Measurements from ENCODE around the gene CD80. TPM values are rescaled to one million over a fixed set of nuclear protein-coding genes. Genes with fewer than 3 reads are reported as not detected.

Gene CD80
- total and polyA plus RNA-seq, 9 of the 15 experiments (the other 6 are each of a cell fraction or from before 2014, with no cell fraction given): 3.0 to 8.2 (median 5.7) TPM

DNA sequence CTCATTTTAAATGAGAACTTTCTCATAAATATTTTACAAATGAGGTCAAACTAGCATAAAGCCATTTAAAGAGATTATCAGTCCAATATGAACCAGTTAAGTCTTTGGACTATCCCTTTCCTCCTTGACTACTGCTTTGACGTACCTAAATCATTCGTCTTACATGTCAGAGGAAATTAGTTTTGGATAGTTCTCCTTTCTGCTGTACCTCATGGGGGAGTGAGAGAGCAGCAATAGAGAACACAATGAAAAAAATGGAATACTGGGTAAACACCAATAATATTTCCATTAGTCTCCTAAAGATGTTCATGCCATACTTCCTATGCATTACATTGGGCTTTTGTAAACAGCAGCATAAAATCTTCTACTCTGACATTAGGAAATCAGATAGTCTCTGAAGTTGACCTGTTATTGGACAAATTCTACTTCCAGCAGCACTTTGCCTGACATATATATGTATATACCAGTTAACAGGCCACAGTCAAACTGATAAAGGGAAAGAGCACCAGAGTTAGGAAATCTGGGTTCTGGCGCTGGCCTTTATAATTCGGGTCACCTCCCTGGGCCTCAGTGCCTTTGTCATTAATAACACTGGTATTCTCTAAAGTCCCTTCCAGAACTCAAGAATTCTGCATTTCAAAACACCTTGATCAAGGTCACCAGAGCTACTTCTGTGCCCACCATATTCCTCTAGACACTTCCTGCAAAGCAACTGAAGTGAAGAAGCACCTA is 34.3 kb downstream of the CD80 start (continued):
- TF ChIP-seq, protein P1, sequence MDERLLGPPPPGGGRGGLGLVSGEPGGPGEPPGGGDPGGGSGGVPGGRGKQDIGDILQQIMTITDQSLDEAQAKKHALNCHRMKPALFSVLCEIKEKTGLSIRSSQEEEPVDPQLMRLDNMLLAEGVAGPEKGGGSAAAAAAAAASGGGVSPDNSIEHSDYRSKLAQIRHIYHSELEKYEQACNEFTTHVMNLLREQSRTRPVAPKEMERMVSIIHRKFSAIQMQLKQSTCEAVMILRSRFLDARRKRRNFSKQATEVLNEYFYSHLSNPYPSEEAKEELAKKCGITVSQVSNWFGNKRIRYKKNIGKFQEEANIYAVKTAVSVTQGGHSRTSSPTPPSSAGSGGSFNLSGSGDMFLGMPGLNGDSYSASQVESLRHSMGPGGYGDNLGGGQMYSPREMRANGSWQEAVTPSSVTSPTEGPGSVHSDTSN (CRISPR knock-in tag; IDR thresholded peaks at IDR 0.05; ENCODE audit: low read depth): no peak
- TF ChIP-seq, protein P1 (tag; conservative IDR thresholded peaks at IDR 0.05; ENCODE audit: low read depth): peak; percentile 85
- TF ChIP-seq, protein P2, sequence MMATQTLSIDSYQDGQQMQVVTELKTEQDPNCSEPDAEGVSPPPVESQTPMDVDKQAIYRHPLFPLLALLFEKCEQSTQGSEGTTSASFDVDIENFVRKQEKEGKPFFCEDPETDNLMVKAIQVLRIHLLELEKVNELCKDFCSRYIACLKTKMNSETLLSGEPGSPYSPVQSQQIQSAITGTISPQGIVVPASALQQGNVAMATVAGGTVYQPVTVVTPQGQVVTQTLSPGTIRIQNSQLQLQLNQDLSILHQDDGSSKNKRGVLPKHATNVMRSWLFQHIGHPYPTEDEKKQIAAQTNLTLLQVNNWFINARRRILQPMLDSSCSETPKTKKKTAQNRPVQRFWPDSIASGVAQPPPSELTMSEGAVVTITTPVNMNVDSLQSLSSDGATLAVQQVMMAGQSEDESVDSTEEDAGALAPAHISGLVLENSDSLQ (IDR thresholded peaks at IDR 0.05): peak; percentile 89
- TF ChIP-seq, protein P3, sequence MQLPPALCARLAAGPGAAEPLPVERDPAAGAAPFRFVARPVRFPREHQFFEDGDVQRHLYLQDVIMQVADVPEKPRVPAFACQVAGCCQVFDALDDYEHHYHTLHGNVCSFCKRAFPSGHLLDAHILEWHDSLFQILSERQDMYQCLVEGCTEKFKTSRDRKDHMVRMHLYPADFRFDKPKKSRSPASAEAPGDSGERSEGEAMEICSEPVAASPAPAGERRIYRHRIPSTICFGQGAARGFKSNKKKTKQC (CRISPR knock-in tag; IDR thresholded peaks at IDR 0.05): no peak
- TF ChIP-seq, protein P4, sequence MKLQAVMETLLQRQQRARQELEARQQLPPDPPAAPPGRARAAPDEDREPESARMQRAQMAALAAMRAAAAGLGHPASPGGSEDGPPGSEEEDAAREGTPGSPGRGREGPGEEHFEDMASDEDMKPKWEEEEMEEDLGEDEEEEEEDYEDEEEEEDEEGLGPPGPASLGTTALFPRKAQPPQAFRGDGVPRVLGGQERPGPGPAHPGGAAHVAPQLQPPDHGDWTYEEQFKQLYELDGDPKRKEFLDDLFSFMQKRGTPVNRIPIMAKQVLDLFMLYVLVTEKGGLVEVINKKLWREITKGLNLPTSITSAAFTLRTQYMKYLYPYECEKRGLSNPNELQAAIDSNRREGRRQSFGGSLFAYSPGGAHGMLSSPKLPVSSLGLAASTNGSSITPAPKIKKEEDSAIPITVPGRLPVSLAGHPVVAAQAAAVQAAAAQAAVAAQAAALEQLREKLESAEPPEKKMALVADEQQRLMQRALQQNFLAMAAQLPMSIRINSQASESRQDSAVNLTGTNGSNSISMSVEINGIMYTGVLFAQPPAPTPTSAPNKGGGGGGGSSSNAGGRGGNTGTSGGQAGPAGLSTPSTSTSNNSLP (IDR thresholded peaks at IDR 0.05; ENCODE audit: borderline replicate concordance, low read depth, low read length): no peak
- TF ChIP-seq GTF2E2 (tag; IDR thresholded peaks at IDR 0.05) (no peak), MTA1 (IDR thresholded peaks at IDR 0.05; ENCODE audit: borderline replicate concordance) (no peak), CBX8 (IDR thresholded peaks at IDR 0.05; ENCODE audit: borderline replicate concordance, extremely low read depth, low read depth, low read length, poor library complexity, severe bottlenecking) (no peak), ZNF384 (IDR thresholded peaks at IDR 0.05; ENCODE audit: low read depth, low read length) (peak; percentile 77), KLF16 (IDR thresholded peaks at IDR 0.05) (no peak), MEIS2 (IDR thresholded peaks at IDR 0.05; ENCODE audit: partially characterized antibody) (peak; percentile 92), RAD21 (CRISPR knock-in tag; conservative IDR thresholded peaks at IDR 0.05 in 1 of 2, IDR thresholded peaks at IDR 0.05 in 1 of 2) (peak; percentile 58 to 70), ZNF212 (CRISPR knock-in tag; IDR thresholded peaks at IDR 0.05) (no peak)
- TF ChIP-seq, protein P5, sequence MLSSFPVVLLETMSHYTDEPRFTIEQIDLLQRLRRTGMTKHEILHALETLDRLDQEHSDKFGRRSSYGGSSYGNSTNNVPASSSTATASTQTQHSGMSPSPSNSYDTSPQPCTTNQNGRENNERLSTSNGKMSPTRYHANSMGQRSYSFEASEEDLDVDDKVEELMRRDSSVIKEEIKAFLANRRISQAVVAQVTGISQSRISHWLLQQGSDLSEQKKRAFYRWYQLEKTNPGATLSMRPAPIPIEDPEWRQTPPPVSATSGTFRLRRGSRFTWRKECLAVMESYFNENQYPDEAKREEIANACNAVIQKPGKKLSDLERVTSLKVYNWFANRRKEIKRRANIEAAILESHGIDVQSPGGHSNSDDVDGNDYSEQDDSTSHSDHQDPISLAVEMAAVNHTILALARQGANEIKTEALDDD (IDR thresholded peaks at IDR 0.05): peak; percentile 64
- TF ChIP-seq, protein P6, sequence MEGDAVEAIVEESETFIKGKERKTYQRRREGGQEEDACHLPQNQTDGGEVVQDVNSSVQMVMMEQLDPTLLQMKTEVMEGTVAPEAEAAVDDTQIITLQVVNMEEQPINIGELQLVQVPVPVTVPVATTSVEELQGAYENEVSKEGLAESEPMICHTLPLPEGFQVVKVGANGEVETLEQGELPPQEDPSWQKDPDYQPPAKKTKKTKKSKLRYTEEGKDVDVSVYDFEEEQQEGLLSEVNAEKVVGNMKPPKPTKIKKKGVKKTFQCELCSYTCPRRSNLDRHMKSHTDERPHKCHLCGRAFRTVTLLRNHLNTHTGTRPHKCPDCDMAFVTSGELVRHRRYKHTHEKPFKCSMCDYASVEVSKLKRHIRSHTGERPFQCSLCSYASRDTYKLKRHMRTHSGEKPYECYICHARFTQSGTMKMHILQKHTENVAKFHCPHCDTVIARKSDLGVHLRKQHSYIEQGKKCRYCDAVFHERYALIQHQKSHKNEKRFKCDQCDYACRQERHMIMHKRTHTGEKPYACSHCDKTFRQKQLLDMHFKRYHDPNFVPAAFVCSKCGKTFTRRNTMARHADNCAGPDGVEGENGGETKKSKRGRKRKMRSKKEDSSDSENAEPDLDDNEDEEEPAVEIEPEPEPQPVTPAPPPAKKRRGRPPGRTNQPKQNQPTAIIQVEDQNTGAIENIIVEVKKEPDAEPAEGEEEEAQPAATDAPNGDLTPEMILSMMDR (IDR thresholded peaks at IDR 0.05 in 2 of 3, conservative IDR thresholded peaks at IDR 0.05 in 1 of 3; ENCODE audit: insufficient read depth in 2 of 3, low read depth in 1 of 3, low read length in 3 of 3): peak in 2 of 3 experiments; percentile 15 to 63; a peak in 3 of 6 replicates

All from K562 (cell line).